T-helper 1 cell treated with Interleukin-12 subunit alpha and Interleukin-12 subunit beta and Interleukin-4 antibody, amounts not matched to agents 30 μg/mL and 1 μg/mL, for 36 hours (primary cell): ENCODE measurements around the gene SV2C.

ENCODE experiments used
- H3K27ac Mint-ChIP-seq: one replicate; pipeline ENCODE4 v1.8.0; 2021; ENCODE audit warnings: mild to moderate bottlenecking, mixed read lengths
- H3K27me3 Mint-ChIP-seq: one replicate; pipeline ENCODE4 v1.8.0; 2021; ENCODE audit warnings: low read depth, mixed read lengths
- H3K36me3 Mint-ChIP-seq: one replicate; pipeline ENCODE4 v1.8.0; 2021; ENCODE audit warnings: low read depth, mixed read lengths
- H3K4me1 Mint-ChIP-seq: one replicate; pipeline ENCODE4 v1.8.0; 2021; ENCODE audit warnings: low read depth, mixed read lengths
- H3K4me3 Mint-ChIP-seq: one replicate; pipeline ENCODE4 v1.8.0; 2021; ENCODE audit warnings: mild to moderate bottlenecking, moderate library complexity, mixed read lengths
- H3K9me3 Mint-ChIP-seq: one replicate; pipeline ENCODE4 v1.8.0; 2021; ENCODE audit warnings: mixed read lengths

Gene SV2C

GRCh38 chr5:76193635-76194034 is 110.5 kb downstream of the SV2C start:
- H3K27me3 Mint-ChIP-seq: peaks cover 23% of the 10 kb centered on the region
- H3K36me3 Mint-ChIP-seq: no peaks in the 10 kb centered on the region
- no peak overlapping the region for H3K4me3 Mint-ChIP-seq
- no peak overlapping the region for H3K27ac Mint-ChIP-seq
- H3K9me3 Mint-ChIP-seq: no peaks in the 10 kb centered on the region
- H3K4me1 Mint-ChIP-seq: peaks cover 2% of the 10 kb centered on the region

GRCh38 chr5:76194340-76194739 is 111.2 kb downstream of the SV2C start:
- no peak overlapping the region for H3K27ac Mint-ChIP-seq
- peaks cover 23% of the 10 kb centered on the region for H3K27me3 Mint-ChIP-seq
- no peak overlapping the region for H3K4me3 Mint-ChIP-seq
- H3K36me3 Mint-ChIP-seq: no peaks in the 10 kb centered on the region
- no peaks in the 10 kb centered on the region for H3K9me3 Mint-ChIP-seq
- peaks cover 2% of the 10 kb centered on the region for H3K4me1 Mint-ChIP-seq

- no peak overlapping the region for H3K27ac Mint-ChIP-seq
- no peaks in the 10 kb centered on the region for H3K36me3 Mint-ChIP-seq
- no peaks in the 10 kb centered on the region for H3K9me3 Mint-ChIP-seq
- peaks cover 16% of the 10 kb centered on the region for H3K27me3 Mint-ChIP-seq
- no peak overlapping the region for H3K4me3 Mint-ChIP-seq
- peaks cover 2% of the 10 kb centered on the region for H3K4me1 Mint-ChIP-seq
Observed at GRCh38 chr5:76196457-76196856, 113.3 kb downstream of the SV2C start.

GRCh38 chr5:76196886-76197489 is 113.8 kb downstream of the SV2C start:
- Mint-ChIP-seq H3K9me3 (no peaks in the 10 kb centered on the region), H3K4me1 (peaks cover 2% of the 10 kb centered on the region), H3K27me3 (peaks cover 16% of the 10 kb centered on the region), H3K36me3 (no peaks in the 10 kb centered on the region), H3K27ac (no peak overlapping the region), H3K4me3 (no peak overlapping the region)

GRCh38 chr5:76197726-76198125 is 114.5 kb downstream of the SV2C start:
- H3K36me3 Mint-ChIP-seq: no peaks in the 10 kb centered on the region
- H3K4me3 Mint-ChIP-seq: no peak overlapping the region
- no peaks in the 10 kb centered on the region for H3K9me3 Mint-ChIP-seq
- no peak overlapping the region for H3K27ac Mint-ChIP-seq
- H3K27me3 Mint-ChIP-seq: peaks cover 16% of the 10 kb centered on the region
- no peaks in the 10 kb centered on the region for H3K4me1 Mint-ChIP-seq

GRCh38 chr5:76199336-76200318 is 116.4 kb downstream of the SV2C start:
- Mint-ChIP-seq H3K4me1 (no peaks in the 10 kb centered on the region), H3K9me3 (no peaks in the 10 kb centered on the region), H3K4me3 (no peak overlapping the region), H3K36me3 (no peaks in the 10 kb centered on the region), H3K27ac (no peak overlapping the region), H3K27me3 (peaks cover 29% of the 10 kb centered on the region)

- Mint-ChIP-seq H3K27ac (no peak overlapping the region), H3K27me3 (peaks cover 27% of the 10 kb centered on the region), H3K4me1 (no peaks in the 10 kb centered on the region), H3K9me3 (no peaks in the 10 kb centered on the region), H3K36me3 (no peaks in the 10 kb centered on the region), H3K4me3 (no peak overlapping the region)
Observed at GRCh38 chr5:76202182-76202581, 119.0 kb downstream of the SV2C start.

- Mint-ChIP-seq H3K9me3 (no peaks in the 10 kb centered on the region), H3K4me3 (no peak overlapping the region), H3K27ac (no peak overlapping the region), H3K27me3 (peaks cover 32% of the 10 kb centered on the region), H3K36me3 (no peaks in the 10 kb centered on the region), H3K4me1 (no peaks in the 10 kb centered on the region)
Observed at GRCh38 chr5:76204191-76204590, 121.0 kb downstream of the SV2C start.

GRCh38 chr5:76204713-76205112 is 121.5 kb downstream of the SV2C start:
- Mint-ChIP-seq H3K4me1 (no peaks in the 10 kb centered on the region), H3K36me3 (no peaks in the 10 kb centered on the region), H3K27me3 (peaks cover 32% of the 10 kb centered on the region), H3K9me3 (peaks cover 1% of the 10 kb centered on the region), H3K4me3 (no peak overlapping the region), H3K27ac (no peak overlapping the region)

- H3K27me3 Mint-ChIP-seq: peaks cover 41% of the 10 kb centered on the region
- no peaks in the 10 kb centered on the region for H3K4me1 Mint-ChIP-seq
- peaks cover 7% of the 10 kb centered on the region for H3K9me3 Mint-ChIP-seq
- H3K4me3 Mint-ChIP-seq: no peak overlapping the region
- no peak overlapping the region for H3K27ac Mint-ChIP-seq
- no peaks in the 10 kb centered on the region for H3K36me3 Mint-ChIP-seq
Observed at GRCh38 chr5:76207120-76207519, 123.9 kb downstream of the SV2C start.

GRCh38 chr5:76209297-76209696 is 126.1 kb downstream of the SV2C start:
- H3K27me3 Mint-ChIP-seq: peaks cover 37% of the 10 kb centered on the region
- peaks cover 7% of the 10 kb centered on the region for H3K9me3 Mint-ChIP-seq
- no peak overlapping the region for H3K27ac Mint-ChIP-seq
- H3K36me3 Mint-ChIP-seq: no peaks in the 10 kb centered on the region
- H3K4me3 Mint-ChIP-seq: no peak overlapping the region
- no peaks in the 10 kb centered on the region for H3K4me1 Mint-ChIP-seq

GRCh38 chr5:76210946-76211345 is 127.8 kb downstream of the SV2C start:
- Mint-ChIP-seq H3K4me1 (no peaks in the 10 kb centered on the region), H3K4me3 (no peak overlapping the region), H3K36me3 (no peaks in the 10 kb centered on the region), H3K27ac (no peak overlapping the region), H3K9me3 (peaks cover 7% of the 10 kb centered on the region), H3K27me3 (peaks cover 31% of the 10 kb centered on the region)

GRCh38 chr5:76213858-76214257 is 130.7 kb downstream of the SV2C start:
- Mint-ChIP-seq H3K9me3 (peaks cover 7% of the 10 kb centered on the region), H3K4me1 (no peaks in the 10 kb centered on the region), H3K27me3 (peaks cover 17% of the 10 kb centered on the region), H3K4me3 (no peak overlapping the region), H3K36me3 (no peaks in the 10 kb centered on the region), H3K27ac (no peak overlapping the region)

GRCh38 chr5:76216748-76217147 is 133.6 kb downstream of the SV2C start:
- Mint-ChIP-seq H3K27me3 (peaks cover 12% of the 10 kb centered on the region), H3K4me3 (no peak overlapping the region), H3K9me3 (no peaks in the 10 kb centered on the region), H3K4me1 (no peaks in the 10 kb centered on the region), H3K27ac (no peak overlapping the region), H3K36me3 (no peaks in the 10 kb centered on the region)

- Mint-ChIP-seq H3K4me1 (no peaks in the 10 kb centered on the region), H3K9me3 (no peaks in the 10 kb centered on the region), H3K4me3 (no peak overlapping the region), H3K27ac (no peak overlapping the region), H3K27me3 (peaks cover 4% of the 10 kb centered on the region), H3K36me3 (no peaks in the 10 kb centered on the region)
Observed at GRCh38 chr5:76219636-76220035, 136.5 kb downstream of the SV2C start.
